ENCODE data around the gene NAGK.

GRCh38 chr2:71064110-71064611 lies 4.3 kb upstream of the NAGK start:
- no peak for TF ChIP-seq CTCF (IDR thresholded peaks at IDR 0.05)
- TF ChIP-seq POLR2AphosphoS5 (IDR thresholded peaks at IDR 0.05), result no peak
- no peak for TF ChIP-seq EP300 (IDR thresholded peaks at IDR 0.05)
